Esophagus squamous epithelium (tissue), 4 donors: ENCODE measurements around the gene S100A1.

Experiments
- CTCF ChIP-seq, 6 experiments: fragments of 450-650 bp in 4 of 6; fragments of 200-600 bp in 2 of 6; sonication (generic) in 2 of 6; IDR thresholded peaks; one replicate each; pipeline ENCODE4 v1.5.1; 2016 to 2019; ENCODE audit warnings: antibody characterized with exemption in 6 of 6, mild to moderate bottlenecking in 4 of 6, moderate library complexity in 4 of 6
- POLR2A ChIP-seq, 4 donors: fragments of 450-650 bp; IDR thresholded peaks; one replicate each; pipeline ENCODE4 v1.6.1; 2017; ENCODE audit warnings: antibody characterized with exemption in 4 of 4, mild to moderate bottlenecking in 4 of 4, moderate library complexity in 3 of 4

GRCh38 chr1:153608089-153608682 is 20.0 kb upstream of the S100A1 start:
- TF ChIP-seq POLR2A (IDR thresholded peaks at IDR 0.05) (no peak), CTCF (IDR thresholded peaks at IDR 0.05) (no peak)
